ENCODE results near the gene TOR4A. TPM values are rescaled to one million over a fixed set of nuclear protein-coding genes. Genes with fewer than 3 reads are reported as not detected.

Gene TOR4A
- total and polyA plus RNA-seq, 10 of the 15 experiments (the other 5 are each of a cell fraction or from before 2014, with no cell fraction given): 2.0 to 19.9 (median 3.7) TPM

GRCh38 chr9:137236238-137236935, 41.1 kb upstream of the TOR4A start (continued):
- TF ChIP-seq SMARCA5 (IDR thresholded peaks at IDR 0.05) (peak; percentile 95), CEBPB (IDR thresholded peaks at IDR 0.05; ENCODE audit: borderline replicate concordance in 1 of 2, low read depth in 2 of 2, low read length in 2 of 2) (no peak), BMI1 (IDR thresholded peaks at IDR 0.05; ENCODE audit: borderline replicate concordance) (no peak), NFIC (IDR thresholded peaks at IDR 0.05; ENCODE audit: low read depth, low read length) (no peak), ZNF622 (IDR thresholded peaks at IDR 0.05) (no peak), RBBP5 (conservative IDR thresholded peaks at IDR 0.05) (no peak), EZH2 (IDR thresholded peaks at IDR 0.05; ENCODE audit: borderline replicate concordance, control insufficient read depth, low read depth, low read length) (no peak), IRF5 (IDR thresholded peaks at IDR 0.05; ENCODE audit: borderline replicate concordance) (no peak), ZNF274 (IDR thresholded peaks at IDR 0.05; ENCODE audit: insufficient read depth, insufficient read length) (no peak), ASH2L (IDR thresholded peaks at IDR 0.05; ENCODE audit: borderline replicate concordance, low read depth) (no peak)

GRCh38 chr9:137236936-137237421, 40.5 kb upstream of the TOR4A start:
- TF ChIP-seq IKZF1 (conservative IDR thresholded peaks at IDR 0.05) (0 out of 2 replicates have a peak, but pooled peaks have one; percentile 1), E4F1 (IDR thresholded peaks at IDR 0.05; ENCODE audit: borderline replicate concordance, partially characterized antibody) (no peak)
- Histone ChIP-seq H3K9ac (ENCODE audit: control insufficient read depth, insufficient read depth, low read length) (peak overlapping the region; percentile 44), H3K9me3 (replicated peaks; ENCODE audit: control insufficient read depth, insufficient read depth, low read length) (no peaks in the 10 kb centered on the region), H4K20me1 (ENCODE audit: control insufficient read depth, insufficient read depth) (no peaks in the 10 kb centered on the region), H3K4me1 (ENCODE audit: control insufficient read depth, insufficient read depth, low read length) (peaks cover 26% of the 10 kb centered on the region), H3K36me3 (ENCODE audit: control insufficient read depth in 2 of 2, insufficient read depth in 2 of 2, low read length in 1 of 2) (no peaks in the 10 kb centered on the region), H3K79me2 (ENCODE audit: control insufficient read depth, insufficient read depth, low read length) (peaks cover 14% of the 10 kb centered on the region), H3K4me2 (ENCODE audit: control insufficient read depth, insufficient read depth) (peak overlapping the region; percentile 94), H3K4me3 (no peak overlapping the region), H2AFZ (ENCODE audit: control insufficient read depth, low read depth, low read length) (peak overlapping the region; percentile 65), H3K27ac (ENCODE audit: control insufficient read depth, insufficient read depth) (peak overlapping the region; percentile 31; the same call in 1 of the 2 replicates), H3K27me3 (replicated peaks in 1 of 2; ENCODE audit: control insufficient read depth in 2 of 2, insufficient read depth in 2 of 2, low read length in 1 of 2) (no peaks in the 10 kb centered on the region)
- FAIRE-seq (no peak), ATAC-seq (no peak), DNase-seq (ENCODE audit: low read depth, low spot score) (no peak)
- intact Hi-C loops (cut with micrococcal nuclease; ENCODE audit: unreplicated experiment): loop anchor here (5.0 kb wide), 1 partner anchor 450 kb away; no protein-coding TSS in a partner anchor
- POLR2A ChIA-PET: interaction anchor here (0.9 to 9.2 kb wide), 9 partner anchors 14 to 166 kb away, joined by 3 to 112 read pairs (median 7); partner anchors contain the start of genes CYSRT1, NELFB, NRARP and RNF208
- CTCF ChIA-PET: interaction anchor here (0.6 to 5.3 kb wide), 43 partner anchors 12 to 471 kb away, joined by 3 to 52 read pairs (median 4); partner anchors contain the start of genes ANAPC2, CYSRT1, DPP7 and EXD3
- 8% methylated on average over 11 of the region's 11 CpGs for WGBS (ENCODE audit: insufficient coverage, insufficient replicate concordance, low lambda C conversion rate, missing lambda C conversion rate)
- in situ Hi-C loops (cut with MboI): no loop called here
- RAD21 ChIA-PET (ENCODE audit: unreplicated experiment): interaction anchor here (0.6 to 4.6 kb wide), 28 partner anchors 14 to 436 kb away, joined by 3 to 20 read pairs (median 4); partner anchors contain the start of genes ANAPC2, MAN1B1, NELFB and RNF208
- SMC1A ChIA-PET (ENCODE audit: uncharacterized antibody, unreplicated experiment): interaction anchor here (0.7 to 2.4 kb wide), 10 partner anchors 12 to 176 kb away, joined by 3 to 6 read pairs (median 4); partner anchors contain the start of gene TOR4A
- BruUV-seq (replicated peaks): no TSS peak

All from GM12878 (cell line).